Naive thymus-derived CD4-positive, alpha-beta T cell (primary cell): ENCODE measurements around the gene SHOC1. TPM values are rescaled to one million over a fixed set of nuclear protein-coding genes. Genes with fewer than 3 reads are reported as not detected.

Experiments used
- ATAC-seq: fragments of 150-1000 bp; cut with Tn5 transposase; 2 replicates; pipeline ENCODE4 v1.10.0; 2021; ENCODE audit warnings: mild to moderate bottlenecking, moderate library complexity
- CTCF ChIA-PET: fragments of 350-600 bp; sonication (Branson Sonifier 250); formaldehyde crosslinking; loops from one replicate; lab custom pipeline; 2021; ENCODE audit warnings: antibody characterized with exemption; lab: Charles Lee
- POLR2A ChIA-PET: fragments of 350-600 bp; sonication (Branson Sonifier 250); formaldehyde crosslinking; loops from one replicate; lab custom pipeline; 2021; ENCODE audit warnings: antibody characterized with exemption, inconsistent platforms; lab: Charles Lee
- DNase-seq, 9 donors: peaks; one replicate each; pipeline versions ENCODE4 v3.0.0 to v3.0.0-alpha.2; 2020 to 2022; ENCODE audit warnings: mixed read lengths in 1 of 9
- H3K27ac ChIP-seq: one replicate; pipeline ENCODE4 v1.7.0; 2013; ENCODE audit warnings: mild to moderate bottlenecking, low read depth, low read length, moderate library complexity
- H3K27me3 ChIP-seq, 2 donors: one replicate each; pipeline ENCODE4 v1.7.0; 2013; ENCODE audit warnings: low read length in 2 of 2, mild to moderate bottlenecking in 2 of 2, moderate library complexity in 2 of 2; ENCODE audit not compliant: control insufficient read depth in 2 of 2, insufficient read depth in 2 of 2
- H3K36me3 ChIP-seq, 3 experiments: 1 replicate in 2 of 3; 2 replicates in 1 of 3; pipeline ENCODE4 v1.7.0; 2013; ENCODE audit warnings: low read length in 3 of 3, mild to moderate bottlenecking in 3 of 3, moderate library complexity in 1 of 3; ENCODE audit not compliant: insufficient read depth in 3 of 3, control insufficient read depth in 2 of 3
- H3K4me1 ChIP-seq, 2 donors: one replicate each; pipeline ENCODE4 v1.7.0; 2013; ENCODE audit warnings: low read length in 2 of 2, mild to moderate bottlenecking in 2 of 2, moderate library complexity in 1 of 2; ENCODE audit not compliant: control insufficient read depth in 2 of 2, insufficient read depth in 2 of 2
- H3K4me3 ChIP-seq: 2 replicates; pipeline ENCODE4 v1.7.0; 2013; ENCODE audit warnings: mild to moderate bottlenecking, low read length
- H3K9me3 ChIP-seq, 3 experiments: 1 replicate in 2 of 3; 2 replicates in 1 of 3; pipeline ENCODE4 v1.7.0; 2013; ENCODE audit warnings: low read length in 3 of 3; ENCODE audit not compliant: control insufficient read depth in 2 of 3
- H3K27ac Mint-ChIP-seq, 9 donors: one replicate each; pipeline ENCODE4 v1.8.0; 2020 to 2022; ENCODE audit warnings: mixed read lengths in 9 of 9, mild to moderate bottlenecking in 8 of 9, moderate library complexity in 5 of 9, inconsistent platforms in 2 of 9
- H3K27me3 Mint-ChIP-seq, 5 donors: one replicate each; pipeline ENCODE4 v1.8.0; 2021 to 2022; ENCODE audit warnings: mixed read lengths in 5 of 5, mild to moderate bottlenecking in 1 of 5
- H3K36me3 Mint-ChIP-seq, 5 donors: one replicate each; pipeline ENCODE4 v1.8.0; 2020 to 2022; ENCODE audit warnings: mixed read lengths in 5 of 5, mild to moderate bottlenecking in 3 of 5, inconsistent platforms in 1 of 5
- H3K4me1 Mint-ChIP-seq, 7 donors: one replicate each; pipeline ENCODE4 v1.8.0; 2020 to 2022; ENCODE audit warnings: mixed read lengths in 7 of 7, mild to moderate bottlenecking in 3 of 7, inconsistent platforms in 1 of 7
- H3K4me3 Mint-ChIP-seq, 10 donors: one replicate each; pipeline ENCODE4 v1.8.0; 2020 to 2022; ENCODE audit warnings: mild to moderate bottlenecking in 10 of 10, mixed read lengths in 10 of 10, moderate library complexity in 6 of 10, inconsistent platforms in 2 of 10
- H3K9me3 Mint-ChIP-seq, 11 donors: one replicate each; pipeline ENCODE4 v1.8.0; 2020 to 2022; ENCODE audit warnings: mixed read lengths in 11 of 11, mild to moderate bottlenecking in 4 of 11, inconsistent platforms in 1 of 11, moderate library complexity in 1 of 11
- intact Hi-C, 2 donors: fragments of 100-400 bp; cut with micrococcal nuclease; formaldehyde crosslinking; loops; one replicate each; pipeline ENCODE4 v1.15.1; 2023
- polyA plus RNA-seq, 2 donors: library from polyadenylated mRNA; unstranded; fragments of 300-500 nt; fragmentation: Illumina TruSeq; gene quantifications; one replicate each; pipeline ENCODE4 v1.2.3, GENCODE V29; 2021
- total RNA-seq, 6 experiments: library from RNA in 5 of 6; stranded (reverse) in 5 of 6; gene quantifications; 1 replicate in 5 of 6; 2 replicates in 1 of 6; pipeline ENCODE4 v1.2.3 and lab custom pipeline; 2021 to 2026

Gene SHOC1
- total and polyA plus RNA-seq, 7 experiments from 2014 or later = not detected

DNA sequence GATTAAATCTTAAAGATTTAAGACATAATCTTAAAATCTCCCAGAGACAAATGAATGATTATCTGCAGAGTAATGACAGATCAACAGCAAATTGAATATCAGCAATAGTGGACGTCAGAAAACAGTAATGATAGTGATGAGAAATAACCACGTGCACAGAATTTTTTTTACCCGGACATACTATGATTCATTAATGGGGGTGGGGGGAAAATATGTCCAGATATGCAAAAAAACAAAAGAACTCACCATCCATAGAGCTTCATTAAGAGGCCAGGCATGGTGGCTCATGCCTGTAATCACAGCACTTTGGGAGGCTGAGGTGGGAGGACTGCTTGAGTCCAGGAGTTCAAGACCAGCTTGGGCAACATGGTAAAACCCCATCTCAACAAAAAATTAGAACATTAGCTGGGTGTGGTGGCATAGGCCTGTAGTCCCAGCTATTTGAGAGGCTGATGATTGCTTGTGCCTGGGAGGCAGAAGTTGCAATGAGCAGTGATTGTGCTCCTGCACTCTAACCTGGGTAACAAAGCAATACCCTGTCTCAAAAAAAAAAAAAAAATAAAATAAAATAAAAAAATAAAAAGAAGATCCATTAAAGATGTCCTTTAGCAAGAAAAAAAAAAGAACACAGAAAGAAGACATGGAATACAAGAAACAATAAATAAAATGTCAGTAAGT lies 30.9 kb upstream of the SHOC1 start:
- Histone ChIP-seq H3K27ac (no peak overlapping the region), H3K9me3 (no peaks in the 10 kb centered on the region), H3K4me3 (no peak overlapping the region), H3K27me3 (no peaks in the 10 kb centered on the region), H3K36me3 (no peaks in the 10 kb centered on the region), H3K4me1 (no peaks in the 10 kb centered on the region)
- Mint-ChIP-seq H3K27me3 (peaks cover 0 to 4% (median 0%) of the 10 kb centered on the region in 5 donors), H3K9me3 (peaks cover 0 to 2% (median 0%) of the 10 kb centered on the region in 11 donors), H3K4me1 (peaks cover 0 to 2% (median 0%) of the 10 kb centered on the region in 7 donors), H3K36me3 (no peaks in the 10 kb centered on the region), H3K27ac (peak overlapping the region in 1 of 9 donors; percentile 34), H3K4me3 (no peak overlapping the region)
- no peak for DNase-seq
- intact Hi-C loops = no loop called here
- ChIA-PET POLR2A (no interaction called here), CTCF (interaction anchor here (0.7 to 1.0 kb wide), 3 partner anchors 29 to 257 kb away, joined by 3 to 5 read pairs (median 3); no protein-coding TSS in a partner anchor)
- no peak for ATAC-seq

DNA sequence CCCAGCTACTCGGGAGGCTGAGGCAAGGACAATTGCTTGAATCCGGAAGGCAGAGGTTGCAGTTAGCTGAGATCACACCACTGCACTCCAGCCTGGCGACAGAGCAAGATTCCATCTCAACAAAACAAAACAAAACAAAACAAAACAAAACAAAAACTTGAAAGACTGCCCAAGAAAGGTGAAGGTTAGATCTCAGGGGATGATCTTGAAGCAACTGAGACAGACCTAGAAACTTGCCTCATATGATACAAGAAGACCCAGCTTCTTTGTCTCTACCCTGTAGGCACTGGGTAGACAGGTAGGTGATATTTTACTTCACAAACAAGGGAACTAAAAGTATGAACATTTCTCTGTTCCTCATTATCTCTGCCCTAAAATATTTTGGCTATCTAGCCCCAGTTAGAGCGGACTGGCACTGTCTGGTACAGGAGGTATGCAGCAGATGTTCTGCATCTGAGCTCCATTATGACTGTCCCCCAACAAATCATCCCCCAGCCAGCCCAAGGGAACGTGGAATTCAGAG lies 26.3 kb upstream of the SHOC1 start:
- Histone ChIP-seq H3K27me3 (no peaks in the 10 kb centered on the region), H3K36me3 (no peaks in the 10 kb centered on the region), H3K4me3 (no peak overlapping the region), H3K27ac (no peak overlapping the region), H3K9me3 (no peaks in the 10 kb centered on the region), H3K4me1 (no peaks in the 10 kb centered on the region)
- peak overlapping the region in 1 of 9 donors; percentile 57 for H3K27ac Mint-ChIP-seq
- intact Hi-C loops = no loop called here
- H3K36me3 Mint-ChIP-seq = no peaks in the 10 kb centered on the region
- ChIA-PET POLR2A (interaction anchor here (0.6 kb wide), 1 partner anchor 542 kb away, joined by 3 read pairs; no protein-coding TSS in a partner anchor), CTCF (interaction anchor here (1.1 kb wide), 1 partner anchor 12 kb away, joined by 4 read pairs; no protein-coding TSS in a partner anchor)
- DNase-seq (no peak), ATAC-seq (no peak)
- H3K9me3 Mint-ChIP-seq = no peaks in the 10 kb centered on the region
- H3K27me3 Mint-ChIP-seq = no peaks in the 10 kb centered on the region
- no peak overlapping the region for H3K4me3 Mint-ChIP-seq
- H3K4me1 Mint-ChIP-seq = peaks cover 0 to 2% (median 0%) of the 10 kb centered on the region in 7 donors

DNA sequence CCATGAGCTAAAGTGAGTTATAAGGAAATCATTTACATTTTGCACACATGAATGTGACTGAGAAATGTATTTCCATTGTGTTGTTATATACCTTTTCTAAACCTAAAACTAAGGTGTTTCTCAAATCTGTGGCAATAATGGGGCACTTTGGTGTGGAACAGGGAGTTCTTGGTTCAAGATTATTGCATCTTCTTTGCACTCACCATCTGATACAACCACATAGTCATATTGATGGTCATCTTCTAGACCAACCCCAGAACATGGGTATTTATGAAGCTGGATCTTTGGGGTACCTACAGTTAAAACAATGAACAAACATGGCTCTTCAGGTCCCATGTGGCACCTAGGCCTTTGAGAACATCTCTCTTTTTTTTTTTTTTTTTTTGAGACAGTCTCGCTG lies 24.6 kb upstream of the SHOC1 start:
- no peaks in the 10 kb centered on the region for H3K27me3 Mint-ChIP-seq
- H3K36me3 Mint-ChIP-seq = no peaks in the 10 kb centered on the region
- H3K9me3 ChIP-seq = no peaks in the 10 kb centered on the region
- ATAC-seq (no peak), DNase-seq (no peak)
- H3K4me1 Mint-ChIP-seq = no peaks in the 10 kb centered on the region
- ChIA-PET CTCF (no interaction called here), POLR2A (no interaction called here)
- no peak overlapping the region for H3K4me3 ChIP-seq
- intact Hi-C loops = no loop called here
- H3K27ac Mint-ChIP-seq = no peak overlapping the region
- H3K4me3 Mint-ChIP-seq = no peak overlapping the region
- no peaks in the 10 kb centered on the region for H3K27me3 ChIP-seq
- H3K27ac ChIP-seq = no peak overlapping the region
- no peaks in the 10 kb centered on the region for H3K4me1 ChIP-seq
- H3K36me3 ChIP-seq = no peaks in the 10 kb centered on the region
- no peaks in the 10 kb centered on the region for H3K9me3 Mint-ChIP-seq

DNA sequence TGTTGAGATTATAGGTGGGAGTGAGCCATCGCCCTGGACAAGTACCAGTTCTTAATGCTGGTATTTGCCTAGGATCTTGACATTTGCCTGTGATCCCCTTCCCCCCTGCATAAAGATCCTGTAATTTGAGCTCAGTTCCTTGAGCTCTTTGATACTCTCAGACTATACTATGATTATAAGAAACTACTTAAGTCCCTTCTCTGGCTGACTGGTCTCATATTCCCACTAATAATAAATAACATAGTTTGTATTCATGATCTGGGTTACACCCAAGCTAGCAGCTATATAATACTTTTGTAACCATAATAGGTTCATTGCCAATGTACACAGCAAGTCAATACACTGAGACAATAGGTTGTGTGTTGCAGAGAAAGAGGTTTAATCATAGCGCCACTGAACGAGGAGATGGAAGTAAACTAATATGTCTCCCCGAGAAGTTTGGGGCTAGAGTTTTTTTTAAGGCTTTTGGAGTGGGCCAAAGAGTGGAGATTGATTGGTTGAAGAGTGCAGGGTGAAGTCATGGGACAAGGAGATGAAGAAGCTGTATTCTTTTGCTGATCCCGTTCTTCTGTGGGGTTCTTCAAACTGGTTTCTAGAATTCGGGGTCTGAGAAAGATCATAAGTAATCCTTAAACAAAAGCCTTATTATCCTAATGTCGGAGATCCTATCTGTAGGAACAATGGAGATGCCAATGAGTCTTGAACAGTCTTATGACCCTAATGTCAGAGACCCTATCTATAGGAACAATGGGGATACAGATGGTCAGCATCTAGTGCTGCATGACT lies 20.7 kb upstream of the SHOC1 start:
- ChIA-PET POLR2A (no interaction called here), CTCF (no interaction called here)
- Mint-ChIP-seq H3K36me3 (peaks cover 0 to 3% (median 0%) of the 10 kb centered on the region in 5 donors), H3K27me3 (no peaks in the 10 kb centered on the region), H3K4me3 (no peak overlapping the region), H3K4me1 (no peaks in the 10 kb centered on the region), H3K9me3 (no peaks in the 10 kb centered on the region), H3K27ac (no peak overlapping the region)
- ATAC-seq (no peak), DNase-seq (no peak)
- intact Hi-C loops = no loop called here
- Histone ChIP-seq H3K36me3 (no peaks in the 10 kb centered on the region), H3K4me1 (no peaks in the 10 kb centered on the region), H3K9me3 (no peaks in the 10 kb centered on the region), H3K4me3 (no peak overlapping the region), H3K27me3 (no peaks in the 10 kb centered on the region), H3K27ac (no peak overlapping the region)

DNA sequence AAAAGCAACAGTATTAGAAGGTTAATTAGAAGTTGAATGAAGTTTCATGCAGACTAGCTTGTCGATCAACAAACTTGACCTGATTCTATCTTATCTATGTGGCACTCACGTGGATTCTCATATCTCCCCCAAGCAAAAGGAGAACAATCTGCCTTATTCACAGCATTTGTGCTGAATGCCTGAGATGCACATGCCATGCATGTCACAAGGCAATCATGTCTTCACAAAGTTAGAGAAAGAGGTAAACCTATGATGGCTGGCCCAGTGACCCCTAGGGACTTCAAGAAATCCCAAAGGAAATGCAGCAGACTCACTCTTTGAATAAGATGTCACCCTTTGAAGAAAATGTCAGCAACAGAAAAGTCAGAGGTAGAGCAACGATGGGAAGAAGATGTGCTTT lies 17.6 kb upstream of the SHOC1 start:
- peaks cover 0 to 3% (median 0%) of the 10 kb centered on the region in 5 donors for H3K36me3 Mint-ChIP-seq
- ChIA-PET POLR2A (no interaction called here), CTCF (no interaction called here)
- ATAC-seq (no peak), DNase-seq (no peak)
- H3K36me3 ChIP-seq = no peaks in the 10 kb centered on the region
- no peak overlapping the region for H3K4me3 ChIP-seq
- intact Hi-C loops = no loop called here
- no peaks in the 10 kb centered on the region for H3K4me1 Mint-ChIP-seq
- no peaks in the 10 kb centered on the region for H3K4me1 ChIP-seq
- H3K27ac ChIP-seq = no peak overlapping the region
- no peaks in the 10 kb centered on the region for H3K9me3 ChIP-seq
- no peaks in the 10 kb centered on the region for H3K27me3 Mint-ChIP-seq
- H3K4me3 Mint-ChIP-seq = no peak overlapping the region
- H3K27ac Mint-ChIP-seq = no peak overlapping the region
- H3K9me3 Mint-ChIP-seq = peaks cover 0 to 2% (median 0%) of the 10 kb centered on the region in 11 donors
- no peaks in the 10 kb centered on the region for H3K27me3 ChIP-seq

DNA sequence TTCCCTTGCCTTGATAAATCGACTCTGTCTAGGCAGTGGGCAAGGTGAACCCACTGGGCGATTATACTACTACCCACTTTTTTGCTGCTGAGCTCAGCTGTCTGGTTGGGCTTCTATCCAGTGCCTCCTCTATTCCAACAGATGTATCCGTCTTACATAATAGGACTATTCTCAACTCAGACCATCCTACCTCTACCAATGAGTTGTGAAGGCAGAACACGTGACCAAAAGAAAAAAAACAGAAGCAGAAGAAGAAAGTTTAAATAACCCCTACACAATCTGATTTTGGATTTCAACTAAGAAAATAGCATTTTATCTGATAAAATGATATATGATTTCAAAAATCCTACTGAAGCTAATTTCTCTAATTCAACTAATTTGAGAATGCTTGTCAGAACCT lies 16.2 kb upstream of the SHOC1 start:
- ATAC-seq (no peak), DNase-seq (no peak)
- Mint-ChIP-seq H3K4me1 (peaks cover 0 to 4% (median 0%) of the 10 kb centered on the region in 7 donors), H3K36me3 (peaks cover 0 to 3% (median 0%) of the 10 kb centered on the region in 5 donors), H3K27ac (no peak overlapping the region), H3K4me3 (no peak overlapping the region), H3K27me3 (no peaks in the 10 kb centered on the region), H3K9me3 (peaks cover 0 to 2% (median 0%) of the 10 kb centered on the region in 11 donors)
- H3K9me3 ChIP-seq = no peaks in the 10 kb centered on the region
- no peaks in the 10 kb centered on the region for H3K36me3 ChIP-seq
- no peaks in the 10 kb centered on the region for H3K4me1 ChIP-seq
- H3K27ac ChIP-seq = no peak overlapping the region
- ChIA-PET CTCF (interaction anchor here (0.8 kb wide), 1 partner anchor 264 kb away, joined by 3 read pairs; no protein-coding TSS in a partner anchor), POLR2A (no interaction called here)
- intact Hi-C loops = no loop called here
- H3K4me3 ChIP-seq = no peak overlapping the region
- no peaks in the 10 kb centered on the region for H3K27me3 ChIP-seq
